Stimulated activated naive CD4-positive, alpha-beta T cell treated with Interleukin-2 at 50 U/mL for 16 hours (primary cell): ENCODE measurements around the gene PRKG1.
"Not testable (repeated sequence)": the region's sequence is repeated elsewhere in the genome, so short reads cannot be mapped to it uniquely, and the experiment has no call there.

Experiments used
- DNase-seq: peaks from one replicate; lab custom pipeline; 2025; lab: John Stamatoyannopoulos, UW

PRKG1 gene

GRCh38 chr10:52216852-52217251 is 1142.6 kb downstream of the PRKG1 start:
- DNase-seq = no peak

DNA sequence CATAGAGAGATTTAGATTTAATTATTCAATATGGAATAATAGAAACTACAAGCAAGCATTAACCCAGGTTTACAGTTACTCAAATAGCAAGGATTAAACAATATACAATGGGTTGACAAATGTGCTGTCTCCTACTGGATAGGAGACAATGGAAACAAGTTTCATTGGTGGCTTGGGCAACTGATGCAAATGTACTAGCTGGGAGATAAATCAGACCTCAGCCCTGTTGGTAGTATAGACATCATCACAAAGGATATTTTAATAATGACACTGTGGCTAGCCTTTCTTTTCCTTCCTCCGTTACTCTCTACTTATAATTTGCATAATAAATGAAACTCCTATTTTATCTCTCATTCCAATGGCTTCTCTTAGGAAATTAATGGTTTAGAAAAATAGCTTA is 1143.2 kb downstream of the PRKG1 start:
- DNase-seq = no peak

- no peak for DNase-seq
Measured at GRCh38 chr10:52220947-52221346, 1146.7 kb downstream of the PRKG1 start.

- no peak for DNase-seq
Measured at GRCh38 chr10:52221923-52222322, 1147.6 kb downstream of the PRKG1 start.

GRCh38 chr10:52226197-52226847 is 1152.0 kb downstream of the PRKG1 start:
- no peak for DNase-seq

GRCh38 chr10:52228556-52228955 is 1154.3 kb downstream of the PRKG1 start:
- DNase-seq = no peak

DNA sequence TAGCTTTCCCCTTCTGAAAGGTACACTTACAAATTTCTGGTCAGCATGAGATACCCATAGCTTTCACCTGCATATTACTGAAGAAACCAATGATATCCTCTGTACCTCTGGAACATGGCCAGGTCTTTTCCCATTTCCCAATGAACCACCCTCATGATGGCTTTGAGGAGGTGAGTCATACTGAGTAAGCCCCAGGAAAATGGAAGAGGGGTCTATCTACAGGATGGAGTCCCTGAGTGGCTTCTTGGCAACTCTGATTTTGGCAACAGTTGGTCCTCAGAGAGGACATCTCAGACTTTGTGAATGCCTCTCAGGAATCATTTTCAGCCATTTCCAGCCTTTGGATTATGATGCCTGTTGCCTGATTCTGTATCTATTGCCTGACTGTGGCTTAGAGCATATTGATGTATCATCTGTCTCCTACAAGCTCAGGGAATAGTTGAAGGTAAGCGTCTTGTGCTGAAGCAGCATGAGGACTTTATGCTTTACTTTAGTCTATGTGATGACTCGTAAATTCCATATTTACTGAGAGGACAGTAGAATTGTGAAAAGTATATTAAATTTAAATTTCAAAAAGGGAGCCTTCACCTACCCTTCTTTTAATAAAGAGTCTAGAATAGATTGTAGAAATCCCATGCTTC is 1155.1 kb downstream of the PRKG1 start:
- DNase-seq = no peak

GRCh38 chr10:52232561-52233350 is 1158.5 kb downstream of the PRKG1 start:
- no peak for DNase-seq

DNA sequence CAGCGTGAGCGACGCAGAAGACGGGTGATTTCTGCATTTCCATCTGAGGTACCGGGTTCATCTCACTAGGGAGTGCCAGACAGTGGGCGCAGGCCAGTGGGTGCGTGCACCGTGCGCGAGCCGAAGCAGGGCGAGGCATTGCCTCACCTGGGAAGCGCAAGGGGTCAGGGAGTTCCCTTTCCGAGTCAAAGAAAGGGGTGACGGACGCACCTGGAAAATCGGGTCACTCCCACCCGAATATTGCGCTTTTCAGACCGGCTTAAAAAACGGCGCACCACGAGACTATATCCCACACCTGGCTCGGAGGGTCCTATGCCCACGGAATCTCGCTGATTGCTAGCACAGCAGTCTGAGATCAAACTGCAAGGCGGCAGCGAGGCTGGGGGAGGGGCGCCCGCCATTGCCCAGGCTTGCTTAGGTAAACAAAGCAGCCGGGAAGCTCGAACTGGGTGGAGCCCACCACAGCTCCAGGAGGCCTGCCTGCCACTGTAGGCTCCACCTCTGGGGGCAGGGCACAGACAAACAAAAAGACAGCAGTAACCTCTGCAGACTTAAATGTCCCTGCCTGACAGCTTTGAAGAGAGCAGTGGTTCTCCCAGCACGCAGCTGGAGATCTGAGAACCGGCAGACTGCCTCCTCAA is 1159.2 kb downstream of the PRKG1 start:
- not testable (repeated sequence) for DNase-seq

GRCh38 chr10:52239771-52240170 is 1165.5 kb downstream of the PRKG1 start:
- DNase-seq = no peak

- DNase-seq = no peak
Measured at GRCh38 chr10:52245547-52245946, 1171.3 kb downstream of the PRKG1 start.

DNA sequence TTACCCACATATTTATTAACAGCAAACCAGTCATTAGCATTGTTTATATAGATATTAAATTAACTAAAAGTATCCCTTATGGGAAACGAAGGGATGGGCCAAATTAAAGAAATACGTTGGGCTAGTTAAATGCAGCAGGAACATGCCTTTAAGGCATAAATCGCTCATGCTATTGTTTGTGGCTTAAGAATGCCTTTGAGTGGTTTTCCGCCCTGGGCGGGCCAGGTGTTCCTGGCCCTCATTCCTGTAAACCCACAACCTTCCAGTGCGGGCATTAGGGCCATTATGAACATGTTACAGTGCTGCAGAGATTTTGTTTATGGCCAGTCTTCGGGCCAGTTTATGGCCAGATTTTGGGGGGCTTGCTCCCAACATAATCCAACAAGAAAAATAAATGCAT is 1173.6 kb downstream of the PRKG1 start:
- DNase-seq = not testable (repeated sequence)

DNA sequence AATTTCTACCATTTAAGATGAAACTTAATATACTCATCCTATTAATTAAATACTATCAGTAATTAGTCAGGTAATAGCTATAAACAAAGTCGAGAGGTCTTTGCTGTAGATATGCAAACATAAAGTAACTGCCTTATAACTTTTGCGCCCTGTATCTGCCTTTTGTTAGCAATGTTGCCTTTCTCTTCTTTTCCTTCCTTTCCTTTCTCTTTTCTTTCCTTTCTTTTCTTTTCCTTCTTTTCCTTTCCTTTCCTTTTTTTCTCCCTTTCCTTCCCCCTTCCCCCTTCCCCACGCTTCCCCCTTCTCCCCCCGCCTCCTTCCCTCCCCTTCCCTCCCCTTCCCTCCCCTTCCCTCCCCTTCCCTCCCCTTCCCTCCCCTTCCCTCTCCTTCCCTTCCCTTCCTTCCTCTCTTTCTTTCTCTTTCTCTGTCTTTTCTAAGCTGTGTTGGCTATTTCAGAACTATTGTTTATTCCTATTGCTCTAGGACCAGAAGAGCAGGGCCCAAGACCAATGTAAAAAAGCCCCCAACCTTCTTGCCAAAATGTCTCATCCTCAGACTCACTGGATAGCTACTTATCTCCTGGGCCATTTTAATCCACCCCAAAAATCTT is 1174.5 kb downstream of the PRKG1 start:
- DNase-seq = no peak

- no peak for DNase-seq
Measured at GRCh38 chr10:52249850-52250395, 1175.6 kb downstream of the PRKG1 start.

DNA sequence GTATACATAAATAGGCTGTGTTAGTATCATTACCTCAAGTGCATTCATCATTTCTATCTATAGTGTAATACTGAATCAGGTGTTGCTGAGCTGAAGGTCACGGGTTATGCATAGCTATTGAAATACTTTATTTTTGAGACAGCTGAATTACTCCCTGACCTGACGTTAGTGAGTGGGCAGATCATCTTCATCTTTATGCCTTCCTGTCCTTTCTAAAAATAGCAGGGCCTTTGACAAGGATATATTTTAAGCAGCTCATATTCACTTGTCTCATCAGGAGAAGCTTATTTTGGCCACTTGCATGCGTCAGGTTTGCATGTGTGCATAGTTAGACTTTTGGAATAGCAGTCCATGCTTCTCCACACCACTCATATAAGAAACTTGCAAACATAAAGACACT is 1176.2 kb downstream of the PRKG1 start:
- no peak for DNase-seq

DNA sequence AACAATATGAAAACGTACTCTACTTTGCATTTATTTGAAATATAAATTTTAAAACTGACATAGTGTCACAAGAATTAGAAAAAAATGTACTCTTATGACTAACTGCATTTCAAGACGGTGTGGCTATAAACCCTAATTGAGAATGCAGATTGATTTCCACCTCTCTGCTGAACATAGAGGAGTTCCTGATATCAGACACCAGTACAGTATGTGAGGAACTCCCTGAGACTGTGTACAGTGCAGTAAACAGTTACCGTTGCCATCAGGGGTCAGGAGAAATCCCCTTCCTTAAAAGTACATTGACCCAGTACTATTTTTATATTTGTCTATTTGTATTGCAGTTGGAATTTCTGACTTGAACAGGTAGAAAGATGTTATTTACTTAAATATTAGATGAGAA is 1178.0 kb downstream of the PRKG1 start:
- no peak for DNase-seq

- DNase-seq = no peak
Measured at GRCh38 chr10:52256832-52257691, 1182.8 kb downstream of the PRKG1 start.

DNA sequence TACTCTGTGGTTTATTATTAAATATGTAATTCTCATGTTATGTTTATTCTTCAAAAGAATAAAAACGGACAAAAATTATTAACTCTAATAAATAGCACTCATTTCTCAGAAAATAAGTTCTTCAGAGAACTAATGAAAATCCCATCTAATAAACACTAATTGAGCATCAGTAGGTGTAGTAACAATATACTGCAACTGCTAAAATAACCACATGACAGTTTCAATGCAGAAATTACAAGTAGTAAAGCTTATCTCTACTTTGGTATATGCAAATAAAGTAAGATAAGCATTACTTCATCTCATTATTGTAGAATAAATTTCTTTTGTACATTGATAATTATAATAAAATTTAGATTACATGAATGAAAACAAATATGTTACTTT is 1183.4 kb downstream of the PRKG1 start:
- DNase-seq = no peak

GRCh38 chr10:52258799-52259425 is 1184.6 kb downstream of the PRKG1 start:
- no peak for DNase-seq

DNA sequence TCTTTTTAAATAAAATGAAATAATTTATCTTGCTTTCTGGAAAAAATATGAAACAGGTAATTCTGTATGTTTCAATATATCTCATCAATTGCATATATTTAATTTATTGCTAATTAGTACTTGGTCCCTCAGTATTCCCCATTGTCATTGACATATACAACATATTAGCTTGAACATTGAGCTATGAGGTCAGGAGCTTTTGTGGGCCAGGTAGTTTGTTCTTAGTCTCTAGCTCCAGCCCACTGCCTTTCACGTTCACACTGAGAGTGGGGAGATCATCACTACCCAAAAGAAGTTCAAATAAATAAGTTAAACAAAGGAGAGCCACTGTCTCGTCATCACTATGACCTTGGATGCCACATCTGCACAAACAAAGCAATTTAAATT is 1185.1 kb downstream of the PRKG1 start:
- DNase-seq = no peak

DNA sequence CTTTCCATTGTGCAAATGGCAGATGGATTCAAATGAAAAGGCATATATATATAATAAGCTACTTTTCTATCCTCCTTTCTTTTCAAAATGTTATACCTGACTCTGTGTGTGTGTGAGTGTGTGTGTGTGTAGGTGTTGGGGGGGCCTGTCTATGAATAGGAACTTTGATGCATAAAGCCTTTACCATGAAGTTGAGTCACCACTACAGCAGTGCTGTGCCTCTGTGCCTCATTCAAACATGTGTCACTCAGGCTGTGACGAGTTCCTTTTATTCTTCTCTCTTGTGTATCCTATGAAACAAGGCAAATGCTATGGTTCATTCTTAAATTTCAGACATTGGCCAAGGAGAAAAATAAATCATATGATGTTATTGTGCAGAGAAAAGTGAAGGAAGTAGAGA is 1187.1 kb downstream of the PRKG1 start:
- no peak for DNase-seq
